Measurements from ENCODE around the gene MAPT. TPM values are rescaled to one million over a fixed set of nuclear protein-coding genes. Genes with fewer than 3 reads are reported as not detected.

Gene MAPT
- total and polyA plus RNA-seq, 2 of the 4 experiments (the other 2 are of a cell fraction), result 0.18 to 0.19 TPM

DNA sequence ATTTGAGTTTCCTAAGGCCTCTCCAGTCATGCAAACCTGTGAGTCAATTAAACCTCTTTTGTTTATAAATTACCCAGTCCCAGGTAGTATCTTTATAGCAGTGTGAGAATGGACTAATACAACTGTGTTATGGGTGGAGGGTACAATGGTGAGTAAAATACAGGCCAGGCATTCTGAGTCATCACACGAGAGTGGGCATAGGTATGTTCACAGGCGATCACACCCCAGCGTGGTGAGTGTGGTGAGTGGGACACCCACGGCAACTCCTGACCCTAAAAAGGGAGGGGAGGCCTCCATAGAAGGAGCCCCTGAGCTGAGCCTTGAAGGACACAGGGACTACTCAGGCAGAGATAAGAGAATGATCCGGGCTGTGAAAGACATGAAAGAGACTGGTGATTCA lies 22.6 kb upstream of the MAPT start:
- WGBS, 2 experiments (ENCODE audit: extremely low coverage in 2 of 2, insufficient read length in 1 of 2), result 59% methylated on average over 5 of the region's 5 CpGs; no CpG with 5 or more reads in 1 of the 2 experiments
- H4K91ac ChIP-seq (ENCODE audit: insufficient read depth, low read depth, low read length), result no peak overlapping the region
- ChIA-PET POLR2A (ENCODE audit: unreplicated experiment) (no interaction called here), CTCF (no interaction called here)
- H2AK9ac ChIP-seq (replicated peaks; ENCODE audit: low read depth, low read length, poor library complexity), result no peak overlapping the region
- H3K9ac ChIP-seq (ENCODE audit: low read depth, low read length), result no peak overlapping the region
- no TSS peak for BruUV-seq (replicated peaks)
- no peaks in the 10 kb centered on the region for H3K79me1 ChIP-seq (ENCODE audit: low read depth in 1 of 2, low read length in 2 of 2)
- H2BK20ac ChIP-seq (ENCODE audit: low read depth, low read length), result no peak overlapping the region
- intact Hi-C loops (cut with micrococcal nuclease) (no loop called here), dilution Hi-C loops (cut with HindIII; ENCODE audit: low sequenced_read_pairs, unreplicated experiment) (loop anchor here (25.0 kb wide), 1 partner anchor 234 kb away; no protein-coding TSS in a partner anchor), in situ Hi-C loops (cut with MboI; ENCODE audit: low sequenced_read_pairs) (no loop called here)
- no peak overlapping the region for H3K23ac ChIP-seq (ENCODE audit: low read depth, low read length)
- no peak overlapping the region for H2AFZ ChIP-seq (replicated peaks; ENCODE audit: low read length, poor library complexity)
- H3K56ac ChIP-seq (ENCODE audit: extremely low read depth, insufficient read depth, low read length), result no peak overlapping the region
- no peak overlapping the region for H3K14ac ChIP-seq (replicated peaks; ENCODE audit: low read depth, low read length)
- no peak for TF ChIP-seq MXI1 (IDR thresholded peaks at IDR 0.05; ENCODE audit: borderline replicate concordance, low read depth, low read length)
- TF ChIP-seq, protein P1, sequence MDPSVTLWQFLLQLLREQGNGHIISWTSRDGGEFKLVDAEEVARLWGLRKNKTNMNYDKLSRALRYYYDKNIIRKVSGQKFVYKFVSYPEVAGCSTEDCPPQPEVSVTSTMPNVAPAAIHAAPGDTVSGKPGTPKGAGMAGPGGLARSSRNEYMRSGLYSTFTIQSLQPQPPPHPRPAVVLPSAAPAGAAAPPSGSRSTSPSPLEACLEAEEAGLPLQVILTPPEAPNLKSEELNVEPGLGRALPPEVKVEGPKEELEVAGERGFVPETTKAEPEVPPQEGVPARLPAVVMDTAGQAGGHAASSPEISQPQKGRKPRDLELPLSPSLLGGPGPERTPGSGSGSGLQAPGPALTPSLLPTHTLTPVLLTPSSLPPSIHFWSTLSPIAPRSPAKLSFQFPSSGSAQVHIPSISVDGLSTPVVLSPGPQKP (IDR thresholded peaks at IDR 0.05; ENCODE audit: borderline replicate concordance, low read depth, low read length), result no peak
- TF ChIP-seq MAZ (IDR thresholded peaks at IDR 0.05; ENCODE audit: borderline replicate concordance, low read depth, low read length), result no peak
- no peak for TF ChIP-seq CEBPB (IDR thresholded peaks at IDR 0.05; ENCODE audit: low read depth, low read length)
- TF ChIP-seq RCOR1 (IDR thresholded peaks at IDR 0.05; ENCODE audit: insufficient replicate concordance, low read length), result no peak
- no peak for TF ChIP-seq RAD21 (IDR thresholded peaks at IDR 0.05; ENCODE audit: low read length)
- no peak for TF ChIP-seq NFE2L2 (IDR thresholded peaks at IDR 0.05; ENCODE audit: low read depth, low read length)
- TF ChIP-seq, protein P2, sequence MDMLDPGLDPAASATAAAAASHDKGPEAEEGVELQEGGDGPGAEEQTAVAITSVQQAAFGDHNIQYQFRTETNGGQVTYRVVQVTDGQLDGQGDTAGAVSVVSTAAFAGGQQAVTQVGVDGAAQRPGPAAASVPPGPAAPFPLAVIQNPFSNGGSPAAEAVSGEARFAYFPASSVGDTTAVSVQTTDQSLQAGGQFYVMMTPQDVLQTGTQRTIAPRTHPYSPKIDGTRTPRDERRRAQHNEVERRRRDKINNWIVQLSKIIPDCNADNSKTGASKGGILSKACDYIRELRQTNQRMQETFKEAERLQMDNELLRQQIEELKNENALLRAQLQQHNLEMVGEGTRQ (IDR thresholded peaks at IDR 0.05; ENCODE audit: low read depth, low read length), result no peak
- TF ChIP-seq, protein P3, sequence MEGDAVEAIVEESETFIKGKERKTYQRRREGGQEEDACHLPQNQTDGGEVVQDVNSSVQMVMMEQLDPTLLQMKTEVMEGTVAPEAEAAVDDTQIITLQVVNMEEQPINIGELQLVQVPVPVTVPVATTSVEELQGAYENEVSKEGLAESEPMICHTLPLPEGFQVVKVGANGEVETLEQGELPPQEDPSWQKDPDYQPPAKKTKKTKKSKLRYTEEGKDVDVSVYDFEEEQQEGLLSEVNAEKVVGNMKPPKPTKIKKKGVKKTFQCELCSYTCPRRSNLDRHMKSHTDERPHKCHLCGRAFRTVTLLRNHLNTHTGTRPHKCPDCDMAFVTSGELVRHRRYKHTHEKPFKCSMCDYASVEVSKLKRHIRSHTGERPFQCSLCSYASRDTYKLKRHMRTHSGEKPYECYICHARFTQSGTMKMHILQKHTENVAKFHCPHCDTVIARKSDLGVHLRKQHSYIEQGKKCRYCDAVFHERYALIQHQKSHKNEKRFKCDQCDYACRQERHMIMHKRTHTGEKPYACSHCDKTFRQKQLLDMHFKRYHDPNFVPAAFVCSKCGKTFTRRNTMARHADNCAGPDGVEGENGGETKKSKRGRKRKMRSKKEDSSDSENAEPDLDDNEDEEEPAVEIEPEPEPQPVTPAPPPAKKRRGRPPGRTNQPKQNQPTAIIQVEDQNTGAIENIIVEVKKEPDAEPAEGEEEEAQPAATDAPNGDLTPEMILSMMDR (conservative IDR thresholded peaks at IDR 0.05; ENCODE audit: low read depth, low read length), result no peak
- no peak for TF ChIP-seq RFX5 (IDR thresholded peaks at IDR 0.05; ENCODE audit: low read depth, low read length)
- no peak for TF ChIP-seq POLR2A (IDR thresholded peaks at IDR 0.05; ENCODE audit: low read depth, low read length)
- H3K36me3 ChIP-seq (ENCODE audit: control insufficient read depth, insufficient read depth, low read length), result no peaks in the 10 kb centered on the region
- no peak overlapping the region for H3K27ac ChIP-seq (ENCODE audit: insufficient read depth, low read length)
- no peak overlapping the region for H2AK5ac ChIP-seq (ENCODE audit: low read depth, low read length)
- peaks cover 11% of the 10 kb centered on the region for H3K27me3 ChIP-seq (ENCODE audit: control insufficient read depth, insufficient read depth, low read length)
- H3K4me2 ChIP-seq (ENCODE audit: low read depth, low read length), result no peak overlapping the region
- no peak overlapping the region for H2BK15ac ChIP-seq (ENCODE audit: low read depth, low read length)
- no peak overlapping the region for H4K5ac ChIP-seq (ENCODE audit: low read depth, low read length)
- no peaks in the 10 kb centered on the region for H4K20me1 ChIP-seq (ENCODE audit: insufficient read depth, low read length)
- no peaks in the 10 kb centered on the region for H3K9me1 ChIP-seq (ENCODE audit: insufficient read depth, low read length)
- H2BK120ac ChIP-seq (ENCODE audit: low read depth, low read length), result no peak overlapping the region
- H2BK5ac ChIP-seq (ENCODE audit: low read depth, low read length, poor library complexity, severe bottlenecking), result no peak overlapping the region
- H3K4ac ChIP-seq (ENCODE audit: low read depth, low read length), result no peak overlapping the region
- no peak overlapping the region for H4K8ac ChIP-seq (ENCODE audit: low read depth in 2 of 2, low read length in 2 of 2)
- H3K9me3 ChIP-seq (ENCODE audit: control insufficient read depth, insufficient read depth, low read length), result no peaks in the 10 kb centered on the region
- H3K4me3 ChIP-seq (ENCODE audit: insufficient read depth, low read depth, low read length), result no peak overlapping the region
- no peak for DNase-seq
- no peak overlapping the region for H3K18ac ChIP-seq (ENCODE audit: low read depth, low read length)
- H3K4me1 ChIP-seq (ENCODE audit: control insufficient read depth, insufficient read depth, low read length), result no peaks in the 10 kb centered on the region
- no peak for ATAC-seq (ENCODE audit: low read depth)

All from IMR-90 (cell line).